Activated T-cell treated with anti-CD3 and anti-CD28 coated beads for 48 hours (primary cell): ENCODE data around the gene ERMARD.

Experiments
- DNase-seq: peaks from one replicate; pipeline ENCODE4 v3.0.0-alpha.2; 2020; ENCODE audit warnings: low read depth

ERMARD gene

GRCh38 chr6:169802790-169803189 lies 51.4 kb downstream of the ERMARD start:
- no peak for DNase-seq

DNA sequence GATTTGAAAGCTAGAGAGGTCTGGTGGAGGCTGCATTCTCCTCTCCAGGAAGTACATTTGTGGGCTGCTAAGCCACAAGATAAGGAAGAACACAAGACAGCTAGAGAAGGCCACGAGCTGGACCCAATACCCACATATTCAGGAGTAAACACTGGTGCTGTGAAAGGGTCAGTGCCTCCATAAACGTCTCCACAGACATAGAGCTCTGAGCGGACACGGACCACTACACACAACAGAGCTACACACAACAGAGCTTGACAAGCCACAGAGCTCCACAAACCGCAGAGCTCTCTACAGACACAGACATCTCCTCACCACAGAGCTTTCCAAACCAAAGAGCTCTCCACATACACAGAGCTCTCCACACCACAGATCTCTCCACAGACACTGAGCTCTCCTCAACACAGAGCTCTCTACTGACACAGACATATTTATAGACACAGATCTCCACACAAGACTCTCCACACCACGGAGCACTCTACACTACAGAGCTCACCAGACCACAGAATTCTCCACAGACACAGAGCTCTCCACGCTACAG lies 51.9 kb downstream of the ERMARD start:
- no peak for DNase-seq

DNA sequence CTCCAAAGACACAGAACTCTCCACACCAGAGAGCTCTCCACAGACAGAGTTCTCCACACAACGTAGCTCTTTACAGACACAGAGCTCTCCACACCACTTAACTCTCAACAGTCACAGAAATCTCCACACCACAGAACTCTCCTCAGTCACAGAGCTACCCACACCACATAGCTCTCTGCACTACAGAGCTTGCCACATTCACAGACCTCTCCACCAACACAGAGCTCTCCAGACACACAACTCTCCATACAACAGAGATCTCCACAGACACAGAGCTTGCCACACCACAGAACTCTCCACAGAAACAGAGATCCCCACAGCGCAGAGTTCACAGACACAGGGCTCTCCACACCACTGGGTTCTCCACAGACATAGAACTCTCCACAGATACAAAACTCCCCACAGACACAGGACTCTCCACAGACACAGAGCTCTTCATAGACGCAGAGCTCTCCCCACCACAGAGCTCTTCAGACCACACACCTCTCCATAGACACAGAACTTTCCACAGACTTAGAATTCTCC lies 52.5 kb downstream of the ERMARD start:
- no peak for DNase-seq

DNA sequence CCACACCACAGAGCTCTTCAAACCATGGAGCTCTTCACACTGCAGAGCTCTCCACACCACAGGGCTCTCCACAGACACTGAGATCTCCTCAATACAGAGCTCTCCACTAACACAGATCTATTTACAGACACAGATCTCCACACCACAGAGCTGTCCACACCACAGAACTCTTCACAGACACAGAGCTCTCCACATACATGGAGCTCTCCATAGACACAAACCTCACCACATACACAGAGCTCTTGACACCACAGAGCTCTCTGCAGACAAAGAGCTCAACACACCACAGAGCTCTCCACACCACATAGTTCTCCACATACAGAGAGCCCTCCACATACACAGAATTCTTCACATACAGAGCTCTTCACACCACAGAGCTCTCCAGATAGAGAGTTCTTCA lies 53.0 kb downstream of the ERMARD start:
- no peak for DNase-seq

DNA sequence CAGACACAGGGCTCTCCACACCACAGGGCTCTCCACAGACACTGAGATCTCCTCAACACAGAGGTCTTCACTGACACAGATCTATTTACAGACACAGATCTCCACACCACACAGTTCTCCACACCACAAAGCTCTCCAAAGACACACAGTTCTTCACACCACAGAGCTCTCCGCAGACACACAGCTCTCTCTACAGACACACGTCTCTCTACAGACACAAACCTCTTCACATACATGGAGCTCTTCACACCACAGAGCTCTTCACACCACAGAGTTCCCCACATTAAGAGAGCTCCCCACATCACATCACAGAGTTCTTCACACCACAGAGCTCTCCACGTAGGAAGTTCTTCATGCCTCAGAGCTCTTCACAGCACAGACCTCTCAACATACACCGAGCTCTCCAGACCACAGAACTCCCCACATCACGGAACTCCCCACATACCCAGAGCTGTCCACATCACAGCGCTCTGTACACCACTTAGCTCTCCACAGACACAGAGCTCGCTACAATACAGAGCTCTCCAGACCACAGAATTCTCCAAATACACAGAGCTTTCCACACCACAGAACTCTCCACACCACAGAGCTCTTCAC lies 53.9 kb downstream of the ERMARD start:
- DNase-seq: no peak

- no peak for DNase-seq
Observed at GRCh38 chr6:169806701-169807100, 55.3 kb downstream of the ERMARD start.

GRCh38 chr6:169807229-169807628 lies 55.8 kb downstream of the ERMARD start:
- no peak for DNase-seq

DNA sequence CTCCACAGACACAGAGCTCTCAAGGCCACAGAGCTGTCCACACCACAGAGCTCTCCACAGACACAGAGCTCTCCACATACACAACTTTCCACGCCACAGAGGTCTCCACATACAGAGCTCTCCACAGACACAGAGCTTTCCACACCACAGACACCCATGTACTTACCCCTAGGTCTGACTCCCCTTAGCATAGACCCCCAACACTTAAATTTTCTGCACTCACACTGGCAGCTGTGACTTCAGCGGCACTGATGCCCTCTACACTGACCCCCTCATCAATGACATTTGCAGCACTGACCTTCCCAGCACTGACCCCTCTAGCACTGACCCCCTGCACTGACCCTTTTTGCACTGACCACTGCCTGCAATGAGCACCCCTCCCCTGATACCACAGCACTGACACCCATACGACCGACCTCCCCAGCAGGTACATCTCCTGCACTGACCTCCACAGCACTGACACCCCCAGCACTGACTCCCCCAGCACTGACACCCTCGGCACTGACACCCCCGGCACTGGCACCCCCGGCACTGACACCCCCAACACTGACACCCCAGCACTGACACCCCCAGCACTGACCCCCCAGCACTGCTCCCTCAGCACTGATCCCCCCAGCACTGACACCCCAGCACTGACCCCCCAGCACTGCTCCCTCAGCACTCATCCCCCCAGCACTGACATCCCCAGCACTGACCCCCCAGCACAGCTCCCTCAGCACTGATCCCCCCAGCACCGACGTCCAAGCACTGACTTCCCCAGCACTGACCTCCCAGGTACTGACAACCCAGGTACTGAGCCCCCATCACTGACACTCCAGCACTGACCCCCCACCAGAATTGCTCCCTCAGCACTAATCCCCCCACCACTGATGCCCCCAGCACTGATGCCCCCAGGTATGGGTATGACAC lies 56.5 kb downstream of the ERMARD start:
- DNase-seq: no peak

- DNase-seq: no peak
Observed at GRCh38 chr6:169808608-169808967, 57.2 kb downstream of the ERMARD start.

- no peak for DNase-seq
Observed at GRCh38 chr6:169809386-169809785, 58.0 kb downstream of the ERMARD start.

DNA sequence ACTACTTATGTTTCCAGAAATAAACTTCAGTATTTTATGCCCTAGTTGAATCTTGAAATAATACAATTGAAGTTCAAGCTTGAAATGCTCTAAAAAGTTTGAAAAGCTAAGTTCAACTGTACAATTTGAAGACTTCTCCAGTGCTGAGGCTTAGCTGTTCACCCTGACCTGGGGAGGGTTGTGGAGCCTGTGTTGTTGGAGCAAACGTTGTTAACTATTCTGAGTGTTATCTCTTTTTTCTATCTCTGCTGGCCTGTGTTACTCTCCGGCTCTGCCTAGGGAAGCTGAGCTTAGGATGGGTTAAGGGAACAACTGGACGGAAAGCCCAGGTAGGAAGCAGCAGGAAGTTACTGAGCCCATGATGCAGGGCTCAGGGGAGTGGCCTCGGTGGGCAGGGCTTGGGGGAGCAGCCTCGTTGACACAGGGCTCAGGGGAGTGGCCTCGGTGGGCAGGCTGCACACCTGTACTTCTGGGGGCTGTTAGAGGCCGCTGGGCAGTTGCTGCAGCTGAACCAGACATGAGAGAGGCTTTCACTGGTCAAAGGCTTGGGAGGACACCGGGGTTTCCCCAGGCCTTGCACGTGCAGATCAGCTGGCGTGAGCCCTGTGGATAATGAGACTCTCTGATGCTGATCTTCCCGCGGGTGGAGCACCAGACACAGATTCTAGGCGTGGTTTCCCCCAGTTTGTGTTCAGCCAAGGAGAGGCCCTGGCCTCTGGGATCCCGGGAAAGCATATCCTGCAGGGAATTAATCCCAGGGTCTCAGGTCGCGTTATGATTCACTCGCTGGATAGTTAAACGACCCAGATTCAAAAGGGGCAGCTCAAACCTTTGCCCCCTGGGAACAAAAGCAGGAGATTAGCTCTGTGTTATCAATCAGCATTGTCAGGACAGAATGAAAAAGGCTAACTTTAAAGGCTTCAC lies 58.9 kb downstream of the ERMARD start:
- DNase-seq: no peak

DNA sequence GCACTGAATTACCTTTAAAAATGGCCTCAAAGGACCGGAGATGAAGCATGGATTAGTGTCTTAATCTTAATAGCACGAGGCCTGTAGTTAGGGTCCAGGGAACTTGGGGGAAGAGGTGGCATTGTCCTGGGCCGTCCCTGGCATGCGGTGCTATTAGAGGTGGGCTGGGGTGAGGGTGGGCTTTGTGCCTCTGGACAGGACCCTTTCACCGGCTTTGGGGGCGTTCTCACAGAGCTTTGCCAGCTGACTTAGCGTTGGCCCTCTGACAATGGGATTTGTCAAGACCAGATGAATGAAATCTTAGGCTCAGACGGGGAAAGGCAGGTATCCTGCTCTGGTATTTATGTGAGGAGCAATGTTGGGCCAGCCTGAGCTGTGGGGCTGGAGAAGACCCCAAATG lies 59.6 kb downstream of the ERMARD start:
- DNase-seq: no peak

DNA sequence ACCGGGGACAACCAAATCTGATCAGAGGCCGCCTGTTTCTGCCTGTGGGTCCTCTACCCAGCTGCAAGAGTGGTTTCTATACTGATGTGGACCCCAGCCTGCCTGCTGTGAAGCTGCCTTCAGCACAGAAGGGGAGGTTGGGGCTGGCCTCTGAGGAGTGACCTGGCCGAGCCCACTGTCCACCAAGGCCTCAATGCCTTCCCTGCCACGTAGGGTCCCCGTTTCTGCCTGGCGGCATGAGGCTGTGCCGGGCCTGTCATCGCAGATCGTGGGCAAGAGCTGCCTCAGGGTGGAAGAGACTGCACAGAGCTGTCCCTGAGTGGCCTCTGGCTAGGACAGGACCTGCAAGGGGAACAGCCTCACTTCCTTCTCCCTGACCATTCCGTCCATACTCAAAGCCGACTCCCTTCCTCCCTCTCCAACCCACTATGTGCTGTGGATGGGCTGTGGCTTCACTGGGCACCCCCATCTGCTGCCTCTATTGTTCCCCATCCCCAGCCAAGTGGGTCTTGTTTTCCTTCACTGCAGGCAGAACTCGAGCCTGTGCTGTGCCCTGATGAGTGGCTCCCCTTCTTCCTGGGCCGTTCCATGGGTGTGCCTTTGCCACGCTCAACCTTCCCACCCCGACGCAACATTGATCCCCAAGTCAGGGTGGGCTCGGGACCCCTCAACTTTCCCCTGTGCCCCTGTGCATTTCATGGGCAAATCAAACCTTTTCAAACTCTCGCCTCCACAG lies 60.3 kb downstream of the ERMARD start:
- DNase-seq: no peak

- no peak for DNase-seq
Observed at GRCh38 chr6:169812257-169812644, 60.8 kb downstream of the ERMARD start.

GRCh38 chr6:169813969-169814368 lies 62.5 kb downstream of the ERMARD start:
- DNase-seq: no peak

- DNase-seq: no peak
Observed at GRCh38 chr6:169816054-169816453, 64.6 kb downstream of the ERMARD start.

- DNase-seq: no peak
Observed at GRCh38 chr6:169816975-169817374, 65.6 kb downstream of the ERMARD start.

DNA sequence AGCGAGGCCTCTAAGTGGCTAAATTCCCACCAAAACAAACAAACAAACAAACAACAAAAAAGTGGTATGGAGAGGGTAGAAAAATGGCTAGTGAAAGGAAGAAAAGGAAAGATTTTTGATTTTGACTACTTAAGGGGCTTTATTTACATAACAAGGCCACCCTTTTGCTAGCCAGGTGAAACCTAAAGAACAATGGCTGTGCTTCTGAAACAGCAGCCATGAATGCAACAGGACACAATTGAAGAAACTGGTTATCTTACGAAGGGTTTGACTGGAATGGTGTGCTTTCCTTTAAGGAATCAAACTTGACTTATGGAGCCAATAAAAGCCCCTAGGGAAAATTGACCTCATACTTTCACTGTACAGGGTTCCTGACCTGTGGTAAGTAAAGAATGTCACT lies 68.9 kb downstream of the ERMARD start:
- no peak for DNase-seq

- DNase-seq: no peak
Observed at GRCh38 chr6:169824021-169824420, 72.6 kb downstream of the ERMARD start.

GRCh38 chr6:169824848-169825557 lies 73.6 kb downstream of the ERMARD start:
- DNase-seq: no peak
